ENCODE data around the gene CLPX.
A peak's percentile ranks its signal among the peaks of the same experiment; 100 is the strongest.
"Not testable (repeated sequence)": the region's sequence is repeated elsewhere in the genome, so short reads cannot be mapped to it uniquely, and the experiment has no call there.

The CLPX gene

DNA sequence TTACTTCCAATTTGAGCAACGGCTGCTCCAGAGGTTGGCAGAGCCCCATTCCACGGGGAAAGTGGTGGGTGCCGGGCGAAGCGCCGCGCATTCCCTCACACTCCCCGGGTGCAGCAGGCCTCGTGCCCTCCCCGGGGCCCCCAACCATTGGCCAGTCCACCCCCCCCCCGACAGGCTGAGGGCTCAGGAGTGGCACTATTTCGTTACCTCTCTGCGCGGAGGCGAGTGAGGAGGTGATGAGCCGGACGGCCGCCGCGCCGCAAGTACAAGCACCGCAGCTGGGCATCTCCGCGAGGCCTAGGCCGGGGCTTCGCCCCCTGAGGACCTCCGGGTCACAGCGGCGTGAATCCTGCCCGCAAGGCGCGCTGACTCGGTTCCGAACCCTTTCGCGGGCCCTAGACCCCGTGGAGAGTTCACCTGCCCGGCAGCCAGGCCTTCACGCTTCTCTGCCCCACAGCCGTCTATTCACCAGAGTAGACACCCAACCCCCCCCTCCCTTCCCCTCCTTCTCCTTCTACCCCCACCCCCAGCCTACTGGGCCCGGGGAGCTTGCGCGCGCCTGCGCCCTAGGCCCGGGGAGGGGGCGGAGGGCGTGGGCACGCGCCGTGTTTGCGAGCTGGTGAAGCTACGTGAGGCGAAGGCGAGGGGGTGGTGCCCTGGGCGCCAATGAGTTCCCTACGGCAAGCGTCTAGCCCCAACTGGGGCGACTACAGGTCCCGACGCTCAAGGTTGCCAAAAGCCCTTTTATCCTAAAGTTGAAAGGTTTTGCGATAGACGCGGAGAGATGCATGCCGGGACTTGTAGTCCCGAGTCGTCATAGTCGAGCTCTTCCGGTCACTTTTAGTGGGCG is at the start of gene CLPX:
Gene CLPX (minus strand): TSS at position 475 of the 850 bp plus-strand sequence. CDS start 189 bp downstream, at position 286.
- DNase-seq (ENCODE audit: low read depth in 2 of 2): peak; percentile 82 to 86

DNA sequence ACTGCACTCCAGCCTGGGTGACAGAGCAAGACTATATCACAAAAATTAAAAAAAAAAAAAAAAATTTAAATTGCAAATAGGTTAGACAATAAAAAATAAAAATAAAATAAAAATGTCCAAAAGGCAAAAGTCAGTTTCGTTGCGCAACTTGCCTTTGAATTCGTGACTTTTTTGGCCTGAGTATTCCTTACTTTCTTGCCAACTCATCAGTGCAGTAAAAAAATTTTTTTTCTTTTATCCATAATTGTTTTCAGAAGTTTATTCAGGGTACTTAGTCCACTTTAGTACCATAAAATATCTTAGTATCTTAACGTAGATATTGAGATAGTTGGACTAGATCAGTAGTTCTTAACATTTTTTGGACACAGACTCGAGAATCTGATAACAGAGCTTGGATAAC is 48.6 kb upstream of the CLPX start:
- DNase-seq (ENCODE audit: low read depth in 2 of 2): no peak

DNA sequence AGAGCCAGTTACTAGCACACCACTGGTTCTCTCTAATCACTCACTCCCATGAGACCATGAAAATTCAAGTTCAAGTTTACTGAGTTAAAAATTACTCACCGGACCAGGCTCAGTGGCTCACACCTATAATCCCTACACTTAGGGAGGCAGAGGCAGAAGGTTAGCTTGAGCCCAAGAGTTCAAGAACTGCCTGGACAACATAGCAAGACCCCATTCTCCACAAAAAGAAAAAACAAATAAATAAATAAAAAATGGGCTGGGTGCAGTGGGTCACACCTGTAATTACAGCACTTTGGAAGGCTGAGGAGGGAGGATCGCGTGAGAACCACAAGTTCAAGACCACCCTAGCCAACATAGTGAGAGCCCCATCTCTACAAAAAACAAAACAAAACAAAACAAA is 47.4 kb upstream of the CLPX start:
- DNase-seq (ENCODE audit: low read depth in 2 of 2): no peak

GRCh38 chr15:65231306-65231705 is 46.2 kb upstream of the CLPX start:
- DNase-seq (ENCODE audit: low read depth in 2 of 2): no peak

- DNase-seq (ENCODE audit: low read depth in 2 of 2): not testable (repeated sequence)
Observed at GRCh38 chr15:65226901-65227300, 41.8 kb upstream of the CLPX start.

DNA sequence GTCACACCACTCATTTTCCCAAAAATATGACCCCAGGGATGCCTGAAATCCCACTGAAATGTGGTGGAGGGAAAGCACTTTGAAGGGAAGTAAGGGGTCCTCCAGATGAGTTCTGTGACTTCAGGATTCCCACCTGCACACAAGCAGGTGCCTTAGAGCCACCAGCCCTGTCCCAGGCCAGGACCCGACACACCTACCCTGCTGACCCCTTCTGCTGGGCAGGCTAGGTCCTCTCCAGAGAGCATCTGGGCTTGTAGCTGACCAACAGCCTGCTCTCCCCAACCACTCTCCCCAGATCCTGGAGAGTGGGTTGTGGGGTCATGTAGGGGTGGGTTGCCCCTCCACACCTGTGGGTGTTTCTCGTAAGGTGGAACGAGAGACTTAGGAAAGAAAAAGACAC is 41.1 kb upstream of the CLPX start:
- DNase-seq (ENCODE audit: low read depth in 2 of 2): no peak

GRCh38 chr15:65223996-65224395 is 38.9 kb upstream of the CLPX start:
- DNase-seq (ENCODE audit: low read depth in 2 of 2): no peak

DNA sequence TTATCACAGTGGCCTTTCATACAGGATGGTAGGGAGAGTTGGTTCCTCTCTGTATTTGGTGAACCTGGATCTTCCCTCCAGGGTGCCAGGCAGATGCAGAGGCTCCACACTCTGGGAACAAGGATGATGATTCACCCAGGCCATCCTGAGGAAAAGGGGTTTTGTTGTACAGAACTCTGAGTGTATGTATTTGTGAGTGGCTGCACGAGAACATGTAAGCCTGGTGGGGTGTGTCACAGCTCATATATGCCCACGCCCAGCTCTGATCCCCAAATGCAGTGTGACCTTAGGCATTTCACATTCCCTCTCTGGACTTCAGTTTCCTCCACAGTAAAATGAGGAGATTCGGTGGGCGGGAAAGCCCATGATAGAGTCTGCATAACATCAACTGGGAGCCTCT is 37.7 kb upstream of the CLPX start:
- DNase-seq (ENCODE audit: low read depth in 2 of 2): no peak

DNA sequence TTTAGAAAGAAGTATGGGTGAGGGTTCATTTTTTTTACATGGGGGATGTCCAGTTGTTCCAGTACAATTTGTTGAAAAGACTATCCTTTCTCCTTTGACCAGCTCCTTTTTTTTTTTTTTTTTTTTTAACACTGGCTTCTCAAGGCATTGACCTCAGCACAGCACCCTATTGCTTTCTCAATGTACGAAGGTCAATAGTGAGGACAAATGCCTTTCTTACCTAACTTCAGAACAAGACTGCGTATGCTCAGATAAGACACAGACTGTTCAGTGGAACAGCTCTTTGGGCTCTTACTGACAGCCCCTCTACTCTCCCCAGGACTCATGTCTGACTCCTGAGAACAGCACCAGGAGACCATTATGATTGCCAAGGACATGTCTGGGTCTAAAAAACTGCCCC is 36.6 kb upstream of the CLPX start:
- no peak for DNase-seq (ENCODE audit: low read depth in 2 of 2)

- DNase-seq (ENCODE audit: low read depth in 2 of 2): no peak
Observed at GRCh38 chr15:65219137-65219536, 34.0 kb upstream of the CLPX start.

DNA sequence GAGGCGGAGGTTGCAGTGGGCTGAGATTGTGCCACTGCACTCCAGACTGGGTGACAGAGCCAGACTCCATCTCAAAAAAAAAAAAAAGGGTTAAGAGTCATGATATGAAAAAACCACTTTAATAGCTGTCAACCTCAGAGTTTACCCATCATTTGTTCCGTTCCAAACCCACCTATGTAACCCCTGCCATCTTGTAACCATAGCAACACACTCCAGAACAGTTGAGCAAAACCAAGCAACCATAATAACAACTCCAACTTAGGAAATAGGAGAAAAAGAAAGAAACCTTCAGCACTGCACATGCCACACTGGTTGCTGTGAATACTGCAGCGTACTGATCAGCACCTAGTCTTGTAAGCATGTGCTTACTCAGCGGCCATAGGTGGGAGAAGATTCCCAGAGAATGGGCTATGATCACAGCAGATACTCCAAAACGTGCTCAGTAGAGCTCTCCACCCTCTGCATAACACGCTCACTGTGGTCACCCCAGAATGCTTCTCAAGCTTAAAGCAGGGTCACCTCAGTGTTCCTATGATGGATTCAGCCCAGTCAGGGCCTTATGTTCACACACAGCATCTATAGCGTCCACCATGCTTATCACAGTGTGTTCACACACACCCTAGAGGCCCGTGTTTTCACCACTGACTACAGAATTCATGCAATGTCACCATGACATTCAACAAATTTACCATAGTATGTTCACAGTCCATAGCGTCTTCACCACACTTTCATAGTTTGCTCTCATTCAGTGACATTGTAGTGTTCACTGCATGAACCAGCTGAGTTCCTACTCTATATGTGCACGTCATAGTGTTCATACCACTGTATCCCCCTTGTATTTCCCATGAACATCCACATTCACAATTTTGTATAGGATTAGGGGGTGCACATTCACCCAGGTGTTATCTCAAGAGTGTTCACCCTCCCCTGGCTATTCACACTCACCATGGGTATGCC is 32.7 kb upstream of the CLPX start:
- no peak for DNase-seq (ENCODE audit: low read depth in 2 of 2)

DNA sequence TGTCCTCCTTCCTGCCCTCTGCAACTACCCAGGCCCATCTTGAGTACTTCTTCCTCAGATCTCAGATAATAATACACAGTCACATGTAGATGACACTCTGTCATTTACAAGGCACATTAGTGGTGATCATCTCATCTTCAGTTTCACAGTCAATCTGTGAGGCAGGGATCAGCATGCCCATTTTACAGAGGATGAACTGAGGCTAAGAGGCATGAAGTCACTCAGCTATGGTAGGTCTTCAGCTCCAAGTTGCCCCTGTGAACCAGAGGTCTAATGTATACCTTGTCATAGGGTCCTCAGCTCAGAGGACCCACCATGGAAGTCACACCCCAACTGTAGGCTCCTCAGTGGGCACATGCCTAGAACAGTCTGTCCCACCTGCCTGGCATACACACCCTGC is 30.4 kb upstream of the CLPX start:
- DNase-seq (ENCODE audit: low read depth in 2 of 2): no peak

- no peak for DNase-seq (ENCODE audit: low read depth in 2 of 2)
Observed at GRCh38 chr15:65214010-65214409, 28.9 kb upstream of the CLPX start.

- no peak for DNase-seq (ENCODE audit: low read depth in 2 of 2)
Observed at GRCh38 chr15:65213241-65213640, 28.1 kb upstream of the CLPX start.

- DNase-seq (ENCODE audit: low read depth in 2 of 2): peak; percentile 26 to 33
Observed at GRCh38 chr15:65212097-65212496, 27.0 kb upstream of the CLPX start.

DNA sequence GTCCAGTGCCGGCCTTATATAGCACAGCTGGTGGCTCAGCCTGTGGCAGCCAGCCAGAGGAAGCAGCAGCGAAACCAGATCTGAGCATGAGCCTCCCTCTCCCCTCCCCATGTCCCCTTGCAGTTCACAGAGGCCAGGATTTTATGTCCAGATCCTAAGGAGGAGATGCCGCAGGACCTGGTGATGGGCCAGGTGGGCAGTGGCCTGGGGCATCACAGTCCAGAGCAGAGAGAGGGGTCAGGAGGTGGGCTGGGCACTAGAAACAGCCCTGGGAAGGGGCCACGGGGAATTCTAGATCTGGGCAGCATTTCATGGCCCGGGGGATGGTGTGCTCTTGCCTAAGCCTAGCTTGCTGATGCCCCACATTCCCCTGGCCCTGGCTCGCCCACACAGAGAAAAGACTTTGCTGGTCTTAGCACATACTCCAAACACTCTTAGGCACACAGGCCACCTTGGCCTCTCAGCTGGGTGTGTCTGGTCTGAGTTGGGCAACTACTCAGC is 26.4 kb upstream of the CLPX start:
- DNase-seq (ENCODE audit: low read depth in 2 of 2): no peak

DNA sequence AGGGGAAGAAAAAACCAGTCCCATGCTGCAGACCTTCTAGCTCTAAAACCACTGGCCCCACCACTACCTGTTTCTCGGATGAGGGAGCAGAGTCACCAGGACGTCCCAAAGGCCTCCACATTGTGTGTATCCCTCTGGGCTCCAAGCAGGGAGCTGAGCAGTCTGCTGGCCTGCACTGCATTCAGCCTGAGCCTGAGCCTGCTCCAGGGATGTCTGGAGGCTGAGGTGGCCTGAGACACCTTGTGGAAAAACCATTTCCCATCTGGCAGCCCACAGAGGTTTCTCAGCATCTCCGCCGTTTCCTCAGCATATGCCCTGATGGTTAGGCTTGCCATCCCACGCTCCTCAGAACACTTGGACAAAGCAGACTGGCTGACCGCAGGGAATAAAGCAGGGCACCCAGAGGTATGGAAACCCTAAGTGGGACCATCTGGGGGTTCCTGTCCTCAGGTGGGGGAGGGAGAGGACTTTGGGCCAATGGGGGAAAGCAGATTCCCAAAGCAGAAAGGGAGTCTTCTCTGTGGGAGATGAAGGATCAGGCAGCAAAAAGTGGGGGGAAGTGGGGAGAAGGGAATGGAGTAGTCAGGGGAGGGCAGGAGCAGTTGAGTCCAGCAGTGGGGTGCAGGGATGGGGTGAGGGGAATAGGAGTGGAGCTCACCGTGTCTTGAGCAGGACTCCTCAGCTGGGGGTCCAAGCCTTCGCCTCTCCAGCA is 25.8 kb upstream of the CLPX start, which contains the start of gene CILP:
Gene CILP (minus strand): TSS at position 704 of the 712 bp plus-strand sequence. CDS start 1,718 bp downstream, outside the sequence.
- no peak for DNase-seq (ENCODE audit: low read depth in 2 of 2)

GRCh38 chr15:65209701-65210643 is 24.8 kb upstream of the CLPX start:
- no peak for DNase-seq (ENCODE audit: low read depth in 2 of 2)

GRCh38 chr15:65208647-65209046 is 23.5 kb upstream of the CLPX start:
- no peak for DNase-seq (ENCODE audit: low read depth in 2 of 2)

- DNase-seq (ENCODE audit: low read depth in 2 of 2): no peak
Observed at GRCh38 chr15:65207280-65207840, 22.2 kb upstream of the CLPX start.
